SJCRH30 (cell line): Measurements from ENCODE around the gene CNN3. TPM values are rescaled to one million over a fixed set of nuclear protein-coding genes. Genes with fewer than 3 reads are reported as not detected.

Experiments used
- DNase-seq, 2 experiments: peaks; one replicate each; pipeline ENCODE4 v3.0.0-alpha.2; 2015 to 2020
- H3K27ac ChIP-seq: fragments of 250-450 bp; sonication (Bioruptor Pico); 2 replicates; pipeline ENCODE4 v1.5.1; 2020; ENCODE audit warnings: mild to moderate bottlenecking, moderate library complexity
- H3K27me3 ChIP-seq: fragments of 250-450 bp; sonication (Bioruptor Pico); 2 replicates; pipeline ENCODE4 v1.5.1; 2020; ENCODE audit warnings: mild to moderate bottlenecking, moderate library complexity
- H3K36me3 ChIP-seq: fragments of 250-450 bp; sonication (Bioruptor Pico); 2 replicates; pipeline ENCODE4 v1.5.1; 2020; ENCODE audit warnings: mild to moderate bottlenecking, moderate library complexity
- H3K4me1 ChIP-seq: fragments of 250-450 bp; sonication (Bioruptor Pico); 2 replicates; pipeline ENCODE4 v1.5.1; 2020; ENCODE audit warnings: mild to moderate bottlenecking, moderate library complexity
- H3K4me3 ChIP-seq: fragments of 250-450 bp; sonication (Bioruptor Pico); 2 replicates; pipeline ENCODE4 v1.5.1; 2020; ENCODE audit warnings: mild to moderate bottlenecking, moderate library complexity
- H3K9me3 ChIP-seq: fragments of 250-450 bp; sonication (Bioruptor Pico); replicated peaks from 2 replicates; pipeline ENCODE4 v1.5.1; 2020; ENCODE audit warnings: mild to moderate bottlenecking, moderate library complexity
- total RNA-seq: library from RNA; depleted of rRNA; stranded (reverse); fragments of >200 nt; shearing (Covaris generic); gene quantifications from 2 replicates; pipeline ENCODE4 v1.2.3, GENCODE V29; 2014

CNN3 gene
- total RNA-seq, 1 experiment from 2014 or later: 387 TPM

- Histone ChIP-seq H3K4me3 (no peak overlapping the region), H3K36me3 (peaks cover 78% of the 10 kb centered on the region), H3K27ac (no peak overlapping the region), H3K27me3 (no peaks in the 10 kb centered on the region), H3K9me3 (no peaks in the 10 kb centered on the region), H3K4me1 (peaks cover 22% of the 10 kb centered on the region)
- no peak for DNase-seq
These were observed 31.4 kb downstream of the CNN3 start for GRCh38 chr1:94895518-94895917.

GRCh38 chr1:94894630-94895029 is 32.3 kb downstream of the CNN3 start:
- no peak overlapping the region for H3K4me3 ChIP-seq
- H3K4me1 ChIP-seq: peaks cover 17% of the 10 kb centered on the region
- no peaks in the 10 kb centered on the region for H3K27me3 ChIP-seq
- H3K36me3 ChIP-seq: peaks cover 72% of the 10 kb centered on the region
- no peaks in the 10 kb centered on the region for H3K9me3 ChIP-seq
- no peak for DNase-seq
- no peak overlapping the region for H3K27ac ChIP-seq

- peak overlapping the region; percentile 48 for H3K27ac ChIP-seq
- DNase-seq: peak; percentile 40 to 51
- H3K36me3 ChIP-seq: peaks cover 59% of the 10 kb centered on the region
- no peaks in the 10 kb centered on the region for H3K27me3 ChIP-seq
- H3K4me3 ChIP-seq: no peak overlapping the region
- no peaks in the 10 kb centered on the region for H3K9me3 ChIP-seq
- peaks cover 9% of the 10 kb centered on the region; the same call in 1 of the 2 replicates for H3K4me1 ChIP-seq
These were observed 34.2 kb downstream of the CNN3 start for GRCh38 chr1:94892604-94893254.

- Histone ChIP-seq H3K4me3 (no peak overlapping the region), H3K36me3 (peaks cover 22% of the 10 kb centered on the region), H3K4me1 (peaks cover 19% of the 10 kb centered on the region), H3K27ac (no peak overlapping the region), H3K9me3 (no peaks in the 10 kb centered on the region), H3K27me3 (no peaks in the 10 kb centered on the region)
- DNase-seq: no peak
These were observed 38.7 kb downstream of the CNN3 start for GRCh38 chr1:94888201-94888600.

GRCh38 chr1:94887603-94888171 is 39.2 kb downstream of the CNN3 start:
- peaks cover 22% of the 10 kb centered on the region for H3K36me3 ChIP-seq
- peaks cover 14% of the 10 kb centered on the region for H3K4me1 ChIP-seq
- no peak for DNase-seq
- no peak overlapping the region for H3K4me3 ChIP-seq
- no peak overlapping the region for H3K27ac ChIP-seq
- no peaks in the 10 kb centered on the region for H3K27me3 ChIP-seq
- H3K9me3 ChIP-seq: no peaks in the 10 kb centered on the region

GRCh38 chr1:94887106-94887505 is 39.8 kb downstream of the CNN3 start:
- H3K4me3 ChIP-seq: no peak overlapping the region
- no peaks in the 10 kb centered on the region for H3K27me3 ChIP-seq
- no peaks in the 10 kb centered on the region for H3K9me3 ChIP-seq
- H3K27ac ChIP-seq: no peak overlapping the region
- H3K36me3 ChIP-seq: peaks cover 18% of the 10 kb centered on the region
- H3K4me1 ChIP-seq: peaks cover 12% of the 10 kb centered on the region; the same call in 1 of the 2 replicates
- no peak for DNase-seq

- Histone ChIP-seq H3K9me3 (no peaks in the 10 kb centered on the region), H3K36me3 (peaks cover 12% of the 10 kb centered on the region), H3K4me1 (peaks cover 12% of the 10 kb centered on the region; the same call in 1 of the 2 replicates), H3K4me3 (no peak overlapping the region), H3K27ac (no peak overlapping the region), H3K27me3 (no peaks in the 10 kb centered on the region)
- DNase-seq: no peak
These were observed 40.5 kb downstream of the CNN3 start for GRCh38 chr1:94886361-94886760.

GRCh38 chr1:94884507-94884906 is 42.4 kb downstream of the CNN3 start:
- no peaks in the 10 kb centered on the region for H3K27me3 ChIP-seq
- H3K9me3 ChIP-seq: no peaks in the 10 kb centered on the region
- peaks cover 5% of the 10 kb centered on the region for H3K36me3 ChIP-seq
- DNase-seq: no peak
- peak overlapping the region; percentile 7; the same call in 1 of the 2 replicates for H3K27ac ChIP-seq
- H3K4me3 ChIP-seq: peak overlapping the region; percentile 20
- H3K4me1 ChIP-seq: peaks cover 12% of the 10 kb centered on the region; the same call in 1 of the 2 replicates

- Histone ChIP-seq H3K4me1 (peaks cover 12% of the 10 kb centered on the region; the same call in 1 of the 2 replicates), H3K27ac (peak overlapping the region; percentile 7; the same call in 1 of the 2 replicates), H3K27me3 (no peaks in the 10 kb centered on the region), H3K9me3 (no peaks in the 10 kb centered on the region), H3K4me3 (peak overlapping the region; percentile 20), H3K36me3 (peaks cover 3% of the 10 kb centered on the region)
- peak; percentile 52 to 60 for DNase-seq
These were observed 42.8 kb downstream of the CNN3 start for GRCh38 chr1:94884106-94884505.

GRCh38 chr1:94883691-94884090 is 43.2 kb downstream of the CNN3 start:
- no peaks in the 10 kb centered on the region for H3K9me3 ChIP-seq
- H3K27ac ChIP-seq: no peak overlapping the region; the same call in 1 of the 2 replicates
- peak in 1 of 2 experiments; percentile 41 for DNase-seq
- H3K36me3 ChIP-seq: no peaks in the 10 kb centered on the region
- H3K27me3 ChIP-seq: no peaks in the 10 kb centered on the region
- H3K4me3 ChIP-seq: peak overlapping the region; percentile 20; the same call in 1 of the 2 replicates
- peaks cover 12% of the 10 kb centered on the region; the same call in 1 of the 2 replicates for H3K4me1 ChIP-seq

- Histone ChIP-seq H3K27me3 (no peaks in the 10 kb centered on the region), H3K27ac (no peak overlapping the region), H3K36me3 (no peaks in the 10 kb centered on the region), H3K9me3 (no peaks in the 10 kb centered on the region), H3K4me3 (no peak overlapping the region), H3K4me1 (peaks cover 19% of the 10 kb centered on the region)
- DNase-seq: no peak
These were observed 48.6 kb downstream of the CNN3 start for GRCh38 chr1:94878329-94878728.

GRCh38 chr1:94876362-94876761 is 50.5 kb downstream of the CNN3 start:
- Histone ChIP-seq H3K4me1 (peaks cover 30% of the 10 kb centered on the region), H3K27ac (no peak overlapping the region), H3K36me3 (no peaks in the 10 kb centered on the region), H3K9me3 (no peaks in the 10 kb centered on the region), H3K27me3 (no peaks in the 10 kb centered on the region), H3K4me3 (no peak overlapping the region)
- DNase-seq: no peak

GRCh38 chr1:94875794-94876193 is 51.1 kb downstream of the CNN3 start:
- no peak for DNase-seq
- Histone ChIP-seq H3K4me1 (peaks cover 30% of the 10 kb centered on the region), H3K27me3 (no peaks in the 10 kb centered on the region), H3K36me3 (no peaks in the 10 kb centered on the region), H3K9me3 (no peaks in the 10 kb centered on the region), H3K27ac (no peak overlapping the region), H3K4me3 (no peak overlapping the region)

- Histone ChIP-seq H3K4me3 (no peak overlapping the region), H3K27ac (peak overlapping the region; percentile 64), H3K4me1 (peaks cover 30% of the 10 kb centered on the region), H3K27me3 (no peaks in the 10 kb centered on the region), H3K36me3 (no peaks in the 10 kb centered on the region), H3K9me3 (no peaks in the 10 kb centered on the region)
- DNase-seq: no peak
These were observed 52.5 kb downstream of the CNN3 start for GRCh38 chr1:94874423-94874822.

GRCh38 chr1:94873520-94874351 is 53.2 kb downstream of the CNN3 start:
- no peaks in the 10 kb centered on the region for H3K36me3 ChIP-seq
- peaks cover 30% of the 10 kb centered on the region for H3K4me1 ChIP-seq
- H3K9me3 ChIP-seq: no peaks in the 10 kb centered on the region
- peak overlapping the region; percentile 22 for H3K4me3 ChIP-seq
- peak; percentile 90 to 98 for DNase-seq
- H3K27ac ChIP-seq: peak overlapping the region; percentile 64
- H3K27me3 ChIP-seq: no peaks in the 10 kb centered on the region
